DND-41 (cell line): ENCODE data around the gene TGFA.

Experiments
- CTCF ChIP-seq: IDR thresholded peaks from 2 replicates; pipeline ENCODE4 v1.5.1; 2012; ENCODE audit warnings: borderline replicate concordance, low read length, moderate library complexity, mild to moderate bottlenecking; ENCODE audit not compliant: poor library complexity, severe bottlenecking; ENCODE audit errors: extremely low read depth
- EZH2 ChIP-seq: IDR thresholded peaks from 3 replicates; pipeline ENCODE4 v1.6.1; 2012; ENCODE audit warnings: borderline replicate concordance, low read depth, mild to moderate bottlenecking, moderate library complexity, low read length, inconsistent platforms; ENCODE audit not compliant: severe bottlenecking

GRCh38 chr2:70513738-70514137 lies 39.9 kb downstream of the TGFA start:
- TF ChIP-seq CTCF (no peak), EZH2 (no peak)
